OCI-LY3 (cell line): ENCODE results near the gene FKBP2.

Experiments used
- EZH2phosphoT487 ChIP-seq: fragments of 200-600 bp; shearing (Covaris generic); IDR thresholded peaks from 2 replicates; pipeline ENCODE4 v1.6.1; 2018; ENCODE audit warnings: antibody characterized with exemption, mixed run types, low read depth
- TF ChIP-seq, protein P1 (sequence below): fragments of 200-600, 300-600 bp; sonication (generic); IDR thresholded peaks from 2 replicates; pipeline ENCODE4 v1.5.1; 2014; ENCODE audit warnings: antibody characterized with exemption, low read length, low read depth

DNA sequence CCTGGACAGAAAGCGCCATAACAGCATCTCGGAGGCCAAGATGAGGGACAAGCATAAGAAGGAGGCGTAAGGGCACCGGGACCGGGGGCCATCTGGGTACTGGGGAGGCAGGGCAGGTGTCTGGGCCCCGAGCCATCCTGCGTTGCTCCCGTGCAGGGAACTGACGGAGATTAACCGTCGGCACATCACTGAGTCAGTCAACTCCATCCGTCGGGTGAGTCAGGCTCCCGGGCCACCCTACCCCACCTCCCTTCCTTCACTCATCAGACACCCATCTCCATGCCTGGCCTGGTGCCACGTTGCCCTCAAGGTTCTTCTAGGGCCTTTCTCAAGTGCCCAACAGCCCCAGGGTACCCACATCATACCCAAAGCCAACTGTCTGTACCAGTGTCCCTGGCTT, 25.4 kb downstream of the FKBP2 start:
- TF ChIP-seq, protein P1, sequence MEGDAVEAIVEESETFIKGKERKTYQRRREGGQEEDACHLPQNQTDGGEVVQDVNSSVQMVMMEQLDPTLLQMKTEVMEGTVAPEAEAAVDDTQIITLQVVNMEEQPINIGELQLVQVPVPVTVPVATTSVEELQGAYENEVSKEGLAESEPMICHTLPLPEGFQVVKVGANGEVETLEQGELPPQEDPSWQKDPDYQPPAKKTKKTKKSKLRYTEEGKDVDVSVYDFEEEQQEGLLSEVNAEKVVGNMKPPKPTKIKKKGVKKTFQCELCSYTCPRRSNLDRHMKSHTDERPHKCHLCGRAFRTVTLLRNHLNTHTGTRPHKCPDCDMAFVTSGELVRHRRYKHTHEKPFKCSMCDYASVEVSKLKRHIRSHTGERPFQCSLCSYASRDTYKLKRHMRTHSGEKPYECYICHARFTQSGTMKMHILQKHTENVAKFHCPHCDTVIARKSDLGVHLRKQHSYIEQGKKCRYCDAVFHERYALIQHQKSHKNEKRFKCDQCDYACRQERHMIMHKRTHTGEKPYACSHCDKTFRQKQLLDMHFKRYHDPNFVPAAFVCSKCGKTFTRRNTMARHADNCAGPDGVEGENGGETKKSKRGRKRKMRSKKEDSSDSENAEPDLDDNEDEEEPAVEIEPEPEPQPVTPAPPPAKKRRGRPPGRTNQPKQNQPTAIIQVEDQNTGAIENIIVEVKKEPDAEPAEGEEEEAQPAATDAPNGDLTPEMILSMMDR: no peak
- TF ChIP-seq EZH2phosphoT487: no peak
